Suprapubic skin (tissue), 4 donors: Measurements from ENCODE around the gene PGBD5. TPM values are rescaled to one million over a fixed set of nuclear protein-coding genes. Genes with fewer than 3 reads are reported as not detected.

Experiments
- DNase-seq, 2 donors: peaks; one replicate each; pipeline ENCODE4 v3.0.0-alpha.2; 2019; ENCODE audit warnings: low spot score in 2 of 2
- H3K27ac ChIP-seq: fragments of 200-600 bp; sonication (generic); one replicate; pipeline ENCODE4 v1.5.1; 2019
- H3K27me3 ChIP-seq: fragments of 200-600 bp; sonication (generic); one replicate; pipeline ENCODE4 v1.5.1; 2019
- H3K36me3 ChIP-seq: fragments of 200-600 bp; sonication (generic); one replicate; pipeline ENCODE4 v1.5.1; 2019
- H3K4me1 ChIP-seq: fragments of 200-600 bp; sonication (generic); one replicate; pipeline ENCODE4 v1.5.1; 2019
- H3K4me3 ChIP-seq: fragments of 200-600 bp; sonication (generic); one replicate; pipeline ENCODE4 v1.5.1; 2019; ENCODE audit warnings: mild to moderate bottlenecking
- H3K9me3 ChIP-seq: fragments of 200-600 bp; sonication (generic); one replicate; pipeline ENCODE4 v1.5.1; 2019
- EP300 ChIP-seq: sonication (generic); formaldehyde crosslinking; IDR thresholded peaks from one replicate; pipeline ENCODE4 v1.6.1; 2017; ENCODE audit warnings: antibody characterized with exemption
- POLR2A ChIP-seq, 2 donors: fragments of 450-650 bp; IDR thresholded peaks; one replicate each; pipeline ENCODE4 v1.6.1; 2017; ENCODE audit warnings: antibody characterized with exemption in 2 of 2, mild to moderate bottlenecking in 2 of 2, moderate library complexity in 2 of 2
- POLR2AphosphoS5 ChIP-seq, 3 donors: sonication (generic); formaldehyde crosslinking; IDR thresholded peaks; one replicate each; pipeline ENCODE4 v1.6.1; 2017; ENCODE audit warnings: antibody characterized with exemption in 3 of 3
- WGBS: methylation state at CpG from one replicate; pipeline ENCODE4 v1.1.5; 2018; 5-methylcytosine and 5-hydroxymethylcytosine counted together
- total RNA-seq, 4 donors: library from RNA; depleted of rRNA; stranded (reverse); fragments of >200 nt; gene quantifications; one replicate each; pipeline ENCODE4 v1.1.0, GENCODE V29; 2016
- TF ChIP-seq, protein P1 (sequence below), 2 donors: fragments of 200-600 bp in 1 of 2; fragments of 450-650 bp in 1 of 2; sonication (generic) in 1 of 2; IDR thresholded peaks; one replicate each; pipeline ENCODE4 v1.5.1; 2016 to 2019; ENCODE audit warnings: antibody characterized with exemption in 2 of 2, mild to moderate bottlenecking in 1 of 2, moderate library complexity in 1 of 2

PGBD5 gene
- total RNA-seq, 4 donors from 2014 or later = 0.16 to 1.4 (median 0.51) TPM

- Histone ChIP-seq H3K27ac (no peak overlapping the region), H3K27me3 (no peaks in the 10 kb centered on the region), H3K9me3 (no peaks in the 10 kb centered on the region), H3K36me3 (peaks cover 13% of the 10 kb centered on the region), H3K4me1 (no peaks in the 10 kb centered on the region), H3K4me3 (no peak overlapping the region)
- TF ChIP-seq POLR2AphosphoS5 (IDR thresholded peaks at IDR 0.05) = no peak
- TF ChIP-seq POLR2A (IDR thresholded peaks at IDR 0.05) = no peak
- TF ChIP-seq, protein P1, sequence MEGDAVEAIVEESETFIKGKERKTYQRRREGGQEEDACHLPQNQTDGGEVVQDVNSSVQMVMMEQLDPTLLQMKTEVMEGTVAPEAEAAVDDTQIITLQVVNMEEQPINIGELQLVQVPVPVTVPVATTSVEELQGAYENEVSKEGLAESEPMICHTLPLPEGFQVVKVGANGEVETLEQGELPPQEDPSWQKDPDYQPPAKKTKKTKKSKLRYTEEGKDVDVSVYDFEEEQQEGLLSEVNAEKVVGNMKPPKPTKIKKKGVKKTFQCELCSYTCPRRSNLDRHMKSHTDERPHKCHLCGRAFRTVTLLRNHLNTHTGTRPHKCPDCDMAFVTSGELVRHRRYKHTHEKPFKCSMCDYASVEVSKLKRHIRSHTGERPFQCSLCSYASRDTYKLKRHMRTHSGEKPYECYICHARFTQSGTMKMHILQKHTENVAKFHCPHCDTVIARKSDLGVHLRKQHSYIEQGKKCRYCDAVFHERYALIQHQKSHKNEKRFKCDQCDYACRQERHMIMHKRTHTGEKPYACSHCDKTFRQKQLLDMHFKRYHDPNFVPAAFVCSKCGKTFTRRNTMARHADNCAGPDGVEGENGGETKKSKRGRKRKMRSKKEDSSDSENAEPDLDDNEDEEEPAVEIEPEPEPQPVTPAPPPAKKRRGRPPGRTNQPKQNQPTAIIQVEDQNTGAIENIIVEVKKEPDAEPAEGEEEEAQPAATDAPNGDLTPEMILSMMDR (IDR thresholded peaks at IDR 0.05) = no peak
- no peak for TF ChIP-seq EP300
- peak; percentile 26 to 61 for DNase-seq
- 81% methylated on average over 10 of the region's 10 CpGs for WGBS
Observed at GRCh38 chr1:230284891-230285290, 141.2 kb downstream of the PGBD5 start.

GRCh38 chr1:230283678-230284077, 142.5 kb downstream of the PGBD5 start:
- Histone ChIP-seq H3K9me3 (no peaks in the 10 kb centered on the region), H3K27me3 (no peaks in the 10 kb centered on the region), H3K4me1 (no peaks in the 10 kb centered on the region), H3K4me3 (no peak overlapping the region), H3K27ac (no peak overlapping the region), H3K36me3 (peaks cover 25% of the 10 kb centered on the region)
- no peak for TF ChIP-seq POLR2A (IDR thresholded peaks at IDR 0.05)
- TF ChIP-seq EP300 = no peak
- TF ChIP-seq POLR2AphosphoS5 (IDR thresholded peaks at IDR 0.05) = no peak
- TF ChIP-seq, protein P1 (IDR thresholded peaks at IDR 0.05) = no peak
- WGBS = 87% methylated on average over 12 of the region's 12 CpGs
- peak; percentile 26 to 31 for DNase-seq

DNA sequence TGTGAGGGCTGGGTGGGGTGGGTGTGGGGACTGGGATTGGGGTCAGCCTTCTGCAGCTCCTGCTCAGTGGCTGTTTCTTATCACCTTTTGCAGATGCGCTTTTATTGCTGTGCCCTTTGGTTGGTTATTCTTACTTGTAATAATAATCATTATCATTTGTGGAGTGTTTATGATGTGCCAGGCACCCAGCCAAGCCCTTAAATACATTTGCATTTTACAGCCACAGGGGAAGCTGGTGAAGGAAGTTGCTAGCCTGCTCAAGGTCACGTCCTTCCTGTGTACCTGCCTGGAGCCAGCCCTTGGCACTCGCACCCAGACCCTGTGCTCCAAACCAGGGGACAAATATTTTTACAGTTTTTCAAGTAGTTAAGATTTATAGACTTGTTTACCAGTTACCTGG, 144.0 kb downstream of the PGBD5 start:
- DNase-seq = peak; percentile 27 to 38
- Histone ChIP-seq H3K27me3 (no peaks in the 10 kb centered on the region), H3K4me1 (no peaks in the 10 kb centered on the region), H3K27ac (no peak overlapping the region), H3K36me3 (peaks cover 39% of the 10 kb centered on the region), H3K4me3 (no peak overlapping the region), H3K9me3 (no peaks in the 10 kb centered on the region)
- TF ChIP-seq, protein P1 (IDR thresholded peaks at IDR 0.05) = no peak
- TF ChIP-seq POLR2A (IDR thresholded peaks at IDR 0.05) (no peak), EP300 (no peak), POLR2AphosphoS5 (IDR thresholded peaks at IDR 0.05) (no peak)
- WGBS = 38% methylated on average over 3 of the region's 3 CpGs

DNA sequence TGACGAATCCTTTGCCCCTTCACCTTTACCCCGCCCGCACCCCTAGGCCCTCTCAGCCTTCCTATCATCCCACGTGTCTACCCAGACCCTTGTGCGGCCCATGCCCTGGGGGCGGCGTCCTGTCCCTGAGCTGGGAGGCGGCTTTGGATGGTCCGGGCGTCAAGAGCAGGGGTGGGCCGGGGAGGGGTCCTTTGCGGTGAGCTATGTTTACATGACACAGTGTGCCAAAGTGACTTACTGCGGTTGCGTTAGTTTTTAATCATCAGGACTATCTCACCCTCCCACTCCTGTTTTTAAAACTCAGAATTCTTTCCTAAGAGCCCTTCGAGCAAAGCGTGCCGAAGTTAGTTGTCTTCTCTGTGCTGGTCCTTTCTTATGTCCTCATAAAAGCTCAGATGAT, 144.6 kb downstream of the PGBD5 start:
- no peak overlapping the region for H3K27ac ChIP-seq
- H3K9me3 ChIP-seq = no peaks in the 10 kb centered on the region
- TF ChIP-seq POLR2AphosphoS5 (IDR thresholded peaks at IDR 0.05) = no peak
- TF ChIP-seq, protein P1 (IDR thresholded peaks at IDR 0.05) = no peak
- TF ChIP-seq EP300 = no peak
- TF ChIP-seq POLR2A (IDR thresholded peaks at IDR 0.05) = no peak
- no peaks in the 10 kb centered on the region for H3K27me3 ChIP-seq
- 86% methylated on average over 17 of the region's 17 CpGs for WGBS
- H3K4me3 ChIP-seq = no peak overlapping the region
- H3K36me3 ChIP-seq = peaks cover 42% of the 10 kb centered on the region
- peak; percentile 61 to 74 for DNase-seq
- H3K4me1 ChIP-seq = no peaks in the 10 kb centered on the region

DNA sequence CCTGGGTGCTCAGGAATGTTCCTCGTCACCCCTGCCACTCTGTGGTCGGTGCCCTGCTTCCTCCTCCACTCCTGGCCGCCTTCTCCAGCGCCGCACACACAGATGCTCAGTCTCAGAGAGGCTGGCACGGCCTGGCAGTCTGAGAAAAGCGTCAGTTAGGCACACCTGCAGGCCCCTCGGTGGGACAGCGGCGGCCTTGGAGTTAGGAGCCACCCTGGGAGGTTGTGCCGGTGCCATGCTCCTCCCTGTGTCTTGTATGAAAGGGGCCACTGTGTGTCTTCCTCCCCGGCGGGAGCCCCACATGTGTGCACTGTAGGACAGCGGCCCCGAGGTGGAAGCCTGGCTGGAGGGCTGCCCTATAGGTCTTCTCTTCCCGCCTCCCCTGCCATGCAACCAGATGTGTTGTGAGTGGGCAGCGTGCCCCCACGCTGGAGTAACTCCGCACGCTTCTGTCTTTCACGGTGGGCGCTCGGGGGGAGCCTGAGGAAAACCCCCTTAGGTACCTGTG, 145.2 kb downstream of the PGBD5 start:
- H3K36me3 ChIP-seq = peaks cover 48% of the 10 kb centered on the region
- TF ChIP-seq EP300 = no peak
- TF ChIP-seq, protein P1 (IDR thresholded peaks at IDR 0.05) = no peak
- TF ChIP-seq POLR2AphosphoS5 (IDR thresholded peaks at IDR 0.05) = no peak
- no peak for TF ChIP-seq POLR2A (IDR thresholded peaks at IDR 0.05)
- WGBS = 85% methylated on average over 19 of the region's 23 CpGs
- DNase-seq = peak; percentile 54 to 60
- H3K4me1 ChIP-seq = no peaks in the 10 kb centered on the region
- no peaks in the 10 kb centered on the region for H3K27me3 ChIP-seq
- no peaks in the 10 kb centered on the region for H3K9me3 ChIP-seq
- no peak overlapping the region for H3K4me3 ChIP-seq
- no peak overlapping the region for H3K27ac ChIP-seq
